ENCODE results near the gene SYN1. TPM values are rescaled to one million over a fixed set of nuclear protein-coding genes. Genes with fewer than 3 reads are reported as not detected.
"Not testable (repeated sequence)": the region's sequence is repeated elsewhere in the genome, so short reads cannot be mapped to it uniquely, and the experiment has no call there.

Gene SYN1
- total and polyA plus RNA-seq, 2 experiments from 2014 or later: 3.6 to 6.7 TPM

GRCh38 chrX:47603125-47603524, 16.5 kb downstream of the SYN1 start:
- H3K27me3 Mint-ChIP-seq (ENCODE audit: insufficient read depth, low read depth, poor library complexity); H3K36me3 Mint-ChIP-seq (ENCODE audit: low read depth); H3K9me2 ChIP-seq (ENCODE audit: insufficient read depth); H3F3A ChIP-seq (replicated peaks; ENCODE audit: low read depth); H3K4me3 ChIP-seq; ATAC-seq; H3K27me3 ChIP-seq (ENCODE audit: insufficient read depth); H3K4me1 ChIP-seq (ENCODE audit: insufficient read depth); H2AFZ ChIP-seq; H3K9me3 Mint-ChIP-seq; H4K20me1 ChIP-seq (replicated peaks; ENCODE audit: insufficient read depth); DNase-seq (ENCODE audit: low spot score); H3K4me2 ChIP-seq; H3K27ac Mint-ChIP-seq; H3K79me2 ChIP-seq (replicated peaks; ENCODE audit: insufficient read depth); H3K4me3 Mint-ChIP-seq; H3K4me1 Mint-ChIP-seq; H3K36me3 ChIP-seq (ENCODE audit: insufficient read depth); H3K27ac ChIP-seq (ENCODE audit: low read depth): not testable (repeated sequence)

DNA sequence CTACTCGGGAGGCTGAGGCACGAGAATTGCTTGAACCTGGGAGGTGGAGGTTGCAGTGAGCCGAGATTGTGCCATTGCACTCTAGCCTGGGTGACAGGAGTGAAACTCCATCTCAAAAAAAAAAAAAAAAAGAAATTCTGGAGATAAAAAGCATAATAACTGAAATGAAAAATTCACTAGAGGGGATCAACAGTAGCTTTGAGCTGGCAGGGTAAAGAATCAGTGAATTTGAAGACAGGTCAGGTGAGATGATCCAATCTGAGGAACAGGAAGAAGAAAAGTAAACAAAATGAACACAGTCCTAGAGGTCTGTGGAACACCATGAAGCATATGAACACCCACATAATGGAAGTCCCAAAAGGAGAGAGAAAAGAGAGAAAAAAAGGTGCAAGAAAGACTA, 22.4 kb downstream of the SYN1 start:
- Histone ChIP-seq H3K27ac (ENCODE audit: low read depth) (no peak overlapping the region), H2AFZ (no peak overlapping the region), H3K9me2 (ENCODE audit: insufficient read depth) (no peaks in the 10 kb centered on the region), H3K36me3 (ENCODE audit: insufficient read depth) (no peaks in the 10 kb centered on the region), H3K27me3 (ENCODE audit: insufficient read depth) (no peaks in the 10 kb centered on the region), H3K4me1 (ENCODE audit: insufficient read depth) (no peaks in the 10 kb centered on the region), H3F3A (replicated peaks; ENCODE audit: low read depth) (no peaks in the 10 kb centered on the region), H3K4me2 (no peak overlapping the region), H3K4me3 (no peak overlapping the region), H3K79me2 (replicated peaks; ENCODE audit: insufficient read depth) (no peaks in the 10 kb centered on the region), H4K20me1 (replicated peaks; ENCODE audit: insufficient read depth) (no peaks in the 10 kb centered on the region)
- Mint-ChIP-seq H3K36me3 (ENCODE audit: low read depth) (peaks cover 7% of the 10 kb centered on the region; the same call in 2 of the 3 replicates), H3K4me3 (no peak overlapping the region), H3K27ac (no peak overlapping the region), H3K9me3 (no peaks in the 10 kb centered on the region), H3K27me3 (ENCODE audit: insufficient read depth, low read depth, poor library complexity) (no peaks in the 10 kb centered on the region), H3K4me1 (no peaks in the 10 kb centered on the region)
- TF ChIP-seq, protein P1, sequence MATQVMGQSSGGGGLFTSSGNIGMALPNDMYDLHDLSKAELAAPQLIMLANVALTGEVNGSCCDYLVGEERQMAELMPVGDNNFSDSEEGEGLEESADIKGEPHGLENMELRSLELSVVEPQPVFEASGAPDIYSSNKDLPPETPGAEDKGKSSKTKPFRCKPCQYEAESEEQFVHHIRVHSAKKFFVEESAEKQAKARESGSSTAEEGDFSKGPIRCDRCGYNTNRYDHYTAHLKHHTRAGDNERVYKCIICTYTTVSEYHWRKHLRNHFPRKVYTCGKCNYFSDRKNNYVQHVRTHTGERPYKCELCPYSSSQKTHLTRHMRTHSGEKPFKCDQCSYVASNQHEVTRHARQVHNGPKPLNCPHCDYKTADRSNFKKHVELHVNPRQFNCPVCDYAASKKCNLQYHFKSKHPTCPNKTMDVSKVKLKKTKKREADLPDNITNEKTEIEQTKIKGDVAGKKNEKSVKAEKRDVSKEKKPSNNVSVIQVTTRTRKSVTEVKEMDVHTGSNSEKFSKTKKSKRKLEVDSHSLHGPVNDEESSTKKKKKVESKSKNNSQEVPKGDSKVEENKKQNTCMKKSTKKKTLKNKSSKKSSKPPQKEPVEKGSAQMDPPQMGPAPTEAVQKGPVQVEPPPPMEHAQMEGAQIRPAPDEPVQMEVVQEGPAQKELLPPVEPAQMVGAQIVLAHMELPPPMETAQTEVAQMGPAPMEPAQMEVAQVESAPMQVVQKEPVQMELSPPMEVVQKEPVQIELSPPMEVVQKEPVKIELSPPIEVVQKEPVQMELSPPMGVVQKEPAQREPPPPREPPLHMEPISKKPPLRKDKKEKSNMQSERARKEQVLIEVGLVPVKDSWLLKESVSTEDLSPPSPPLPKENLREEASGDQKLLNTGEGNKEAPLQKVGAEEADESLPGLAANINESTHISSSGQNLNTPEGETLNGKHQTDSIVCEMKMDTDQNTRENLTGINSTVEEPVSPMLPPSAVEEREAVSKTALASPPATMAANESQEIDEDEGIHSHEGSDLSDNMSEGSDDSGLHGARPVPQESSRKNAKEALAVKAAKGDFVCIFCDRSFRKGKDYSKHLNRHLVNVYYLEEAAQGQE (IDR thresholded peaks at IDR 0.05; ENCODE audit: unreplicated experiment): no peak
- TF ChIP-seq POLR2AphosphoS5 (IDR thresholded peaks at IDR 0.05; ENCODE audit: low read depth): no peak
- no peak for TF ChIP-seq EZH2phosphoT487 (IDR thresholded peaks at IDR 0.05; ENCODE audit: unreplicated experiment)
- no peak for TF ChIP-seq JUNB (IDR thresholded peaks at IDR 0.05; ENCODE audit: unreplicated experiment)
- no peak for TF ChIP-seq CTCF (conservative IDR thresholded peaks at IDR 0.05; ENCODE audit: low read depth in 2 of 2)
- TF ChIP-seq CREB1 (CRISPR knock-in tag; IDR thresholded peaks at IDR 0.05; ENCODE audit: low read depth): no peak
- no peak for TF ChIP-seq ZNF114 (CRISPR knock-in tag; IDR thresholded peaks at IDR 0.05)
- TF ChIP-seq ZNF331 (CRISPR knock-in tag; IDR thresholded peaks at IDR 0.05; ENCODE audit: low read depth): no peak
- TF ChIP-seq, protein P2, sequence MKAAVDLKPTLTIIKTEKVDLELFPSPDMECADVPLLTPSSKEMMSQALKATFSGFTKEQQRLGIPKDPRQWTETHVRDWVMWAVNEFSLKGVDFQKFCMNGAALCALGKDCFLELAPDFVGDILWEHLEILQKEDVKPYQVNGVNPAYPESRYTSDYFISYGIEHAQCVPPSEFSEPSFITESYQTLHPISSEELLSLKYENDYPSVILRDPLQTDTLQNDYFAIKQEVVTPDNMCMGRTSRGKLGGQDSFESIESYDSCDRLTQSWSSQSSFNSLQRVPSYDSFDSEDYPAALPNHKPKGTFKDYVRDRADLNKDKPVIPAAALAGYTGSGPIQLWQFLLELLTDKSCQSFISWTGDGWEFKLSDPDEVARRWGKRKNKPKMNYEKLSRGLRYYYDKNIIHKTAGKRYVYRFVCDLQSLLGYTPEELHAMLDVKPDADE (IDR thresholded peaks at IDR 0.05): no peak
- no peak for TF ChIP-seq NANOG (IDR thresholded peaks at IDR 0.05; ENCODE audit: borderline replicate concordance)
- TF ChIP-seq STAT1 (IDR thresholded peaks at IDR 0.05; ENCODE audit: unreplicated experiment): no peak
- ATAC-seq (no peak), DNase-seq (ENCODE audit: low spot score) (no peak)

Data from GM23338 (cell line).